ENCODE results near the gene SYAP1.

SYAP1 gene

GRCh38 chrX:16705370-16705769 is 14.0 kb upstream of the SYAP1 start:
- DNase-seq (ENCODE audit: low read depth) = no peak
- no peak overlapping the region for H3K4me3 ChIP-seq (ENCODE audit: low read depth, low read length)
- TF ChIP-seq MAX (IDR thresholded peaks at IDR 0.05; ENCODE audit: low read depth, low read length) (no peak), MYC (IDR thresholded peaks at IDR 0.05; ENCODE audit: low read depth, low read length) (no peak), POLR2A (IDR thresholded peaks at IDR 0.05; ENCODE audit: extremely low read depth, insufficient read length) (no peak), CTCF (IDR thresholded peaks at IDR 0.05; ENCODE audit: low read depth, low read length) (no peak)

- no peak for TF ChIP-seq MAX (IDR thresholded peaks at IDR 0.05; ENCODE audit: low read depth, low read length)
- no peak for TF ChIP-seq POLR2A (IDR thresholded peaks at IDR 0.05; ENCODE audit: extremely low read depth, insufficient read length)
- no peak for TF ChIP-seq MYC (IDR thresholded peaks at IDR 0.05; ENCODE audit: low read depth, low read length)
- TF ChIP-seq CTCF (IDR thresholded peaks at IDR 0.05; ENCODE audit: low read depth, low read length) = no peak
- H3K4me3 ChIP-seq (ENCODE audit: low read depth, low read length) = no peak overlapping the region
- no peak for DNase-seq (ENCODE audit: low read depth)
These were observed 11.4 kb upstream of the SYAP1 start for GRCh38 chrX:16708016-16708415.

- TF ChIP-seq MYC (IDR thresholded peaks at IDR 0.05; ENCODE audit: low read depth, low read length) (no peak), MAX (IDR thresholded peaks at IDR 0.05; ENCODE audit: low read depth, low read length) (no peak), CTCF (IDR thresholded peaks at IDR 0.05; ENCODE audit: low read depth, low read length) (no peak), POLR2A (IDR thresholded peaks at IDR 0.05; ENCODE audit: extremely low read depth, insufficient read length) (no peak)
- DNase-seq (ENCODE audit: low read depth) = no peak
- peak overlapping the region; percentile 21 for H3K4me3 ChIP-seq (ENCODE audit: low read depth, low read length)
These were observed 8.1 kb upstream of the SYAP1 start for GRCh38 chrX:16711219-16711811.

GRCh38 chrX:16711893-16712547 is 7.4 kb upstream of the SYAP1 start:
- TF ChIP-seq MAX (IDR thresholded peaks at IDR 0.05; ENCODE audit: low read depth, low read length) = no peak
- no peak for TF ChIP-seq POLR2A (IDR thresholded peaks at IDR 0.05; ENCODE audit: extremely low read depth, insufficient read length)
- TF ChIP-seq MYC (IDR thresholded peaks at IDR 0.05; ENCODE audit: low read depth, low read length) = no peak
- TF ChIP-seq CTCF (IDR thresholded peaks at IDR 0.05; ENCODE audit: low read depth, low read length) = no peak
- DNase-seq (ENCODE audit: low read depth) = peak; percentile 10
- peak overlapping the region; percentile 62 for H3K4me3 ChIP-seq (ENCODE audit: low read depth, low read length)

GRCh38 chrX:16712548-16713155 is 6.8 kb upstream of the SYAP1 start, which contains the start of gene CTPS2:
Gene CTPS2 (minus strand): TSS chrX:16712669. CDS start chrX:16702902, 9,767 bp downstream.
- TF ChIP-seq POLR2A (IDR thresholded peaks at IDR 0.05; ENCODE audit: extremely low read depth, insufficient read length) = no peak
- no peak for TF ChIP-seq CTCF (IDR thresholded peaks at IDR 0.05; ENCODE audit: low read depth, low read length)
- no peak for TF ChIP-seq MAX (IDR thresholded peaks at IDR 0.05; ENCODE audit: low read depth, low read length)
- no peak for TF ChIP-seq MYC (IDR thresholded peaks at IDR 0.05; ENCODE audit: low read depth, low read length)
- H3K4me3 ChIP-seq (ENCODE audit: low read depth, low read length) = peak within 1 kb of the TSS; percentile 62
- peak; percentile 71 for DNase-seq (ENCODE audit: low read depth)

Data from NB4 (cell line).